Mucosa of descending colon (tissue), 3 donors: Measurements from ENCODE around the gene MT1B. TPM values are rescaled to one million over a fixed set of nuclear protein-coding genes. Genes with fewer than 3 reads are reported as not detected.

ENCODE experiments used
- ATAC-seq: fragments of 200-7000 bp; cut with Tn5 transposase; one replicate; pipeline ENCODE4 v1.9.1; 2020; ENCODE audit warnings: mild to moderate bottlenecking, moderate library complexity
- DNase-seq, 3 donors: peaks; one replicate each; pipeline ENCODE4 v3.0.0-alpha.2; 2020
- H3K36me3 ChIP-seq: fragments of 200-600 bp; one replicate; pipeline ENCODE4 v1.8.0; 2021; ENCODE audit warnings: low read depth, mild to moderate bottlenecking
- H3K4me1 ChIP-seq: fragments of 200-600 bp; one replicate; pipeline ENCODE4 v1.8.0; 2021; ENCODE audit warnings: low read depth, mild to moderate bottlenecking
- H3K4me3 ChIP-seq: fragments of 200-600 bp; one replicate; pipeline ENCODE4 v1.8.0; 2021; ENCODE audit warnings: mild to moderate bottlenecking
- H3K9me3 ChIP-seq: fragments of 200-600 bp; one replicate; pipeline ENCODE4 v1.8.0; 2021; ENCODE audit warnings: mild to moderate bottlenecking
- intact Hi-C, 2 donors: fragments of 100-400 bp; cut with DNase I in 1 of 2; cut with micrococcal nuclease in 1 of 2; formaldehyde crosslinking; loops; one replicate each; pipeline versions ENCODE4 v1.11.0 to v1.11.1; 2022; cut with DNase I, micrococcal nuclease
- total RNA-seq, 3 donors: library from RNA; stranded (reverse); fragmentation: NEBNext Ultra II Directional in 2 of 3; extraction: Animal tissue kit (Norgen Biotek cat#: 25700) in 2 of 3; gene quantifications; one replicate each; pipeline versions ENCODE4 v1.2.1 to v1.2.4, GENCODE V29; 2021 to 2023
- TF ChIP-seq, protein P1 (sequence below): fragments of 200-600 bp; IDR thresholded peaks from one replicate; pipeline ENCODE4 v1.8.0; 2022; ENCODE audit warnings: antibody characterized with exemption, mild to moderate bottlenecking
- donor health status: DM: no; HTN: no; CAD: no; lungs with moderate emphysema.
- donor health status: DM: no; HTN: no; CAD: no.
- donor health status: DM: no; HTN: yes; CAD: no.

The MT1B gene
- total RNA-seq, 3 donors from 2014 or later = not detected

DNA sequence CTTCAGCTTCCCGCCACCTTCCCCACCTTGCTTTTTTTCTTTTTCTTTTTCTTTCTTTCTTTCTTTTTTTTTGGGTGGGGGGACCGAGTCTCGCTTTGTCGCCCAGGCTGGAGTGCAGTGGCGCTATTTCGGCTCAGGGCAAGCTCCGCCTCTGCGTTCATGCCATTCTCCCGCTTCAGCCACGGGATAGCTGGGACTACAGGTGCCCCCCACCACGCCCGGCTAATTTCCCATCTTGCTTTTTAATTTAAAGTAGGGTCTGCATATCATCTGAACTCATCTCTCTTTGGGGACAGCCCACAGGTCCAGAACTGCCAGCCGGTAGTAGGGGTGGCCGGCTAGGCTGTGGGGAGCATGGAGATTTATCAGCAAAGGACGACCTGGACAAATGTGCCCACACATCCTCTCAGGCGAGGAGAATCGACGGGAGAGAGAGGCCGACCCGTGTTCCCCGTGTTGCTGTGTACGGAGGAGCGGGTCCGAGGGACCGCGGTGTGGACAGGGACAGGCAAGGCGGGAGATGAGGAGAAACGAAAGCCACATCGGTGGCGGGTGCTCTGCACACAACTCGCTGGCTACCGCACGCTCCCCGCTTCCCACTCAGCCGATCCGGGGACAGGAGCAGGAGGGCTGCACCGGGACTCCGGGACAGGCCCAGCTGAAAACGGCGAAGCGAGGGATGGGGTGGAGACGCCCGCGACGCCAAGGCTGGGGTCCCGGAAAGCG lies 16.8 kb upstream of the MT1B start:
- ATAC-seq (no peak), DNase-seq (no peak)
- Histone ChIP-seq H3K4me3 (no peak overlapping the region), H3K36me3 (no peaks in the 10 kb centered on the region), H3K9me3 (no peaks in the 10 kb centered on the region), H3K4me1 (peaks cover 27% of the 10 kb centered on the region)
- TF ChIP-seq, protein P1, sequence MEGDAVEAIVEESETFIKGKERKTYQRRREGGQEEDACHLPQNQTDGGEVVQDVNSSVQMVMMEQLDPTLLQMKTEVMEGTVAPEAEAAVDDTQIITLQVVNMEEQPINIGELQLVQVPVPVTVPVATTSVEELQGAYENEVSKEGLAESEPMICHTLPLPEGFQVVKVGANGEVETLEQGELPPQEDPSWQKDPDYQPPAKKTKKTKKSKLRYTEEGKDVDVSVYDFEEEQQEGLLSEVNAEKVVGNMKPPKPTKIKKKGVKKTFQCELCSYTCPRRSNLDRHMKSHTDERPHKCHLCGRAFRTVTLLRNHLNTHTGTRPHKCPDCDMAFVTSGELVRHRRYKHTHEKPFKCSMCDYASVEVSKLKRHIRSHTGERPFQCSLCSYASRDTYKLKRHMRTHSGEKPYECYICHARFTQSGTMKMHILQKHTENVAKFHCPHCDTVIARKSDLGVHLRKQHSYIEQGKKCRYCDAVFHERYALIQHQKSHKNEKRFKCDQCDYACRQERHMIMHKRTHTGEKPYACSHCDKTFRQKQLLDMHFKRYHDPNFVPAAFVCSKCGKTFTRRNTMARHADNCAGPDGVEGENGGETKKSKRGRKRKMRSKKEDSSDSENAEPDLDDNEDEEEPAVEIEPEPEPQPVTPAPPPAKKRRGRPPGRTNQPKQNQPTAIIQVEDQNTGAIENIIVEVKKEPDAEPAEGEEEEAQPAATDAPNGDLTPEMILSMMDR = no peak
- intact Hi-C loops = no loop called here

DNA sequence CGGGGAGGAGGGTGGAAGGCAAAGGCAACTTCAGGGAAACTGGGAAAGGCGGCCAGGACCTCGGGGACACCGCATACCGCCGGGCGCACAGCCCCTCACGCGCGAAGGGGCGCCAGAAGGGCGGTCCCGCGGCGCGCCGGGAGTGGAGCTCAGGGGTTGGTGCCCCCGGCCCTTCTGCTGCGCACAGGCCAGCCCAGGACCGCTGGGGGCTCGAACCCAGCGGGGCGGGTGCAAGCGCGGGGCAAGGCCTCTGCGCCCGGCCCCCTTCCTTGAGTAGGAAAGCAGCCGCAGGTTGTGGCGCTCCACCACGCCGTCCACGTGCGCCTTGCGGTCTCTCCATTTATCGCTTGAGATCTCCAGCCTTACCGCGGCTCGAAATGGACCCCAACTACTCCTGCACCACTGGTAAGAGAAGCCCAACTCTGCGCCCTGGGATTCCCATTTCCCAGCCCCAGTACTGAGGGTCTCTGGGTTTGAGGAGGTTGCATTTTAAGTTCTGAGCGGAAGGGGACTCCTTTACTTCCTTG lies 16.2 kb upstream of the MT1B start:
- Histone ChIP-seq H3K4me1 (peaks cover 27% of the 10 kb centered on the region), H3K9me3 (no peaks in the 10 kb centered on the region), H3K4me3 (no peak overlapping the region), H3K36me3 (no peaks in the 10 kb centered on the region)
- TF ChIP-seq, protein P1 = no peak
- DNase-seq (no peak), ATAC-seq (no peak)
- intact Hi-C loops = no loop called here

DNA sequence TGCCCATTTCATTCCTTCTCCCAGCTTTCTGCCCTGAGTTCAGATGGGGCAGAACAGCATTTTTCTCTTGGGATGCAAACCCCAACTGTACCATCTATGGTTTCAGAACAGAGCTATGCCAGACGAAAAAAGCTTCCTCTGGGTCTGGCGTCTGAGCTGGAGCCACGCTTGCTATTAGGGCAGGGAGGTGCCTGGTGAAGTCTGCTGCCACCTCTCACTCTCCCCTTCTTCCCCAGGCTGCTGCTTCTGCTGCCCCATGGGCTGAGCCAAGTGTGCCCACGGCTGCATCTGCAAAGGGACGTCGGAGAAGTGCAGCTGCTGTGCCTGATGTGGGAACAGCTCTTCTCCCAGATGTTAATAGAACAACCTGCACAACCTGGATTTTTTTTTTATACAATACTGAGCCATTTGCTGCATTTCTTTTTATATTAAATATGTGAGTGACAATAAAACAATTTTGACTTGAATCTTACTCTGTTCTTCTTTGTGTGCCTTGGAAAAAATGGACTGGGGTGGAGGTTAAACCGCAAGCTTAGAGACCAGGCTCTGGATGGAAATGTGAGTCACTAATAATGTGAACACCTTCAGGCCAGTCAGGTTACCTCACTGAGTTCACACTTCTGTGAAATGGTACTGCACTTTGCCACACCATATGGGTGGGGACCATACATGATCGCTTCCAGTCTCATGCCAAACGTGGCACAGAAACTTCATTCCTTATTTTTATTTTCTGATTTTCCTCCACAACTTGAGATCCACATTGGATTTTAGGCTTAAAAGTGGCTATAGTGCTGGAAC lies 14.9 kb upstream of the MT1B start:
- ATAC-seq = no peak
- Histone ChIP-seq H3K9me3 (no peaks in the 10 kb centered on the region), H3K4me1 (peaks cover 27% of the 10 kb centered on the region), H3K36me3 (no peaks in the 10 kb centered on the region), H3K4me3 (no peak overlapping the region)
- intact Hi-C loops = no loop called here
- TF ChIP-seq, protein P1 = no peak
- no peak for DNase-seq

GRCh38 chr16:56637814-56638750 lies 13.6 kb upstream of the MT1B start, which contains the start of gene MT1A:
MT1A (plus strand) TSS chr16:56638666; CDS start chr16:56638739, 73 bp downstream.
- ATAC-seq (peak; percentile 88), DNase-seq (peak; percentile 87 to 89 (median 89))
- Histone ChIP-seq H3K4me1 (peaks cover 18% of the 10 kb centered on the region), H3K36me3 (no peaks in the 10 kb centered on the region), H3K9me3 (no peaks in the 10 kb centered on the region), H3K4me3 (no peak within 1 kb of the TSS)
- intact Hi-C loops = no loop called here
- TF ChIP-seq, protein P1 = no peak

DNA sequence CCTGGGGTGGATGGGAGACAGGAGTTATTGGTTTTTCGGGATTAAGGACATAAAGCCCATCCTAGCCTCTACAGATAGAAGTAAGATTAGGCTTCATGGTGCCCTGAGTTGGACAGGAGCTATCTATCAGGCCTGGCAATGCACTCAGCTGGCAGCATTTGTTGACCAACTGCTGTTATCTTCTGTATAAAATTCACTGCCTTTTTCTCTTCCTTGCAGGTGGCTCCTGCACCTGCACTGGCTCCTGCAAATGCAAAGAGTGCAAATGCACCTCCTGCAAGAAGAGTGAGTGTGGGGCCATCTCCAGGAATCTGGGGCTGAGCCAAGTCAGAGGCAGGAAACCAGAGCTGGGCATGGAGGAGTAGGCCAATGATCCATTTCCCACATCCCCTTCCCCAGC lies 12.6 kb upstream of the MT1B start:
- H3K36me3 ChIP-seq = no peaks in the 10 kb centered on the region

More for the DNA sequence above, 12.6 kb upstream of the MT1B start:
- ATAC-seq (peak; percentile 10), DNase-seq (peak in 1 of 3 donors; percentile 49)
- H3K4me3 ChIP-seq = no peak overlapping the region
- intact Hi-C loops = no loop called here
- peaks cover 27% of the 10 kb centered on the region for H3K4me1 ChIP-seq
- TF ChIP-seq, protein P1 = no peak
- H3K9me3 ChIP-seq = no peaks in the 10 kb centered on the region
